ENCODE data around the gene NDUFB10.

The NDUFB10 gene

GRCh38 chr16:1926271-1926670 is 33.1 kb upstream of the NDUFB10 start:
- Histone ChIP-seq H3K4me3 (replicated peaks; ENCODE audit: insufficient read depth, low read length) (no peak overlapping the region), H3K27ac (replicated peaks) (no peak overlapping the region), H3K27me3 (ENCODE audit: insufficient read depth, poor library complexity, severe bottlenecking) (peaks cover 10% of the 10 kb centered on the region)
- TF ChIP-seq REST (IDR thresholded peaks at IDR 0.05; ENCODE audit: insufficient replicate concordance, low read depth), result no peak
- no peak for TF ChIP-seq POLR2AphosphoS5 (IDR thresholded peaks at IDR 0.05; ENCODE audit: low read depth)
- TF ChIP-seq SPI1 (IDR thresholded peaks at IDR 0.05; ENCODE audit: borderline replicate concordance, low read depth), result no peak
- DNase-seq (ENCODE audit: low read depth in 1 of 2, low spot score in 1 of 2), result no peak

GRCh38 chr16:1929105-1929504 is 30.2 kb upstream of the NDUFB10 start:
- TF ChIP-seq GABPA (IDR thresholded peaks at IDR 0.05; ENCODE audit: low read depth), result no peak
- no peak for TF ChIP-seq REST (IDR thresholded peaks at IDR 0.05; ENCODE audit: insufficient replicate concordance, low read depth)
- no peak for TF ChIP-seq CTCF (IDR thresholded peaks at IDR 0.05; ENCODE audit: insufficient read depth, low read length)
- DNase-seq (ENCODE audit: low read depth in 1 of 2, low spot score in 1 of 2), result no peak
- peak overlapping the region; percentile 91 for H3K27ac ChIP-seq (replicated peaks)

GRCh38 chr16:1929578-1930337 is 29.6 kb upstream of the NDUFB10 start:
- H3K27ac ChIP-seq (replicated peaks), result peak overlapping the region; percentile 91
- H3K4me3 ChIP-seq (replicated peaks; ENCODE audit: insufficient read depth, low read length), result peak overlapping the region; percentile 41
- TF ChIP-seq REST (IDR thresholded peaks at IDR 0.05; ENCODE audit: insufficient replicate concordance, low read depth) (peak; percentile 58), POLR2AphosphoS5 (IDR thresholded peaks at IDR 0.05; ENCODE audit: low read depth) (peak; percentile 66), SPI1 (IDR thresholded peaks at IDR 0.05; ENCODE audit: borderline replicate concordance, low read depth) (peak; percentile 48; the same call in 1 of the 2 replicates), CTCF (IDR thresholded peaks at IDR 0.05; ENCODE audit: insufficient read depth, low read length) (peak; percentile 45), GABPA (IDR thresholded peaks at IDR 0.05; ENCODE audit: low read depth) (no peak)
- no peaks in the 10 kb centered on the region for H3K27me3 ChIP-seq (ENCODE audit: insufficient read depth, poor library complexity, severe bottlenecking)
- DNase-seq (ENCODE audit: low read depth in 1 of 2, low spot score in 1 of 2), result peak; percentile 72 to 90

More at GRCh38 chr16:1929105-1929504, 30.2 kb upstream of the NDUFB10 start:
- Histone ChIP-seq H3K27me3 (ENCODE audit: insufficient read depth, poor library complexity, severe bottlenecking) (no peaks in the 10 kb centered on the region), H3K4me3 (replicated peaks; ENCODE audit: insufficient read depth, low read length) (peak overlapping the region; percentile 41)
